HEK293 (cell line): ENCODE data around the gene EHD1.

Experiments
- BCL11A ChIP-seq: fragments of 450-650 bp; formaldehyde crosslinking; IDR thresholded peaks from 2 replicates; pipeline ENCODE4 v1.5.1; 2016; ENCODE audit warnings: low read depth, missing biosample characterization, missing genetic modification characterization
- IKZF3 ChIP-seq: fragments of 450-650 bp; IDR thresholded peaks from 2 replicates; pipeline ENCODE4 v1.5.0; 2018; ENCODE audit warnings: missing biosample characterization, mild to moderate bottlenecking, missing genetic modification characterization, moderate library complexity
- KLF8 ChIP-seq: fragments of 450-650 bp; formaldehyde crosslinking; IDR thresholded peaks from 2 replicates; pipeline ENCODE4 v1.5.1; 2016; ENCODE audit warnings: missing biosample characterization, missing genetic modification characterization
- OSR2 ChIP-seq: fragments of 450-650 bp; formaldehyde crosslinking; IDR thresholded peaks from 2 replicates; pipeline ENCODE4 v1.5.1; 2016; ENCODE audit warnings: missing biosample characterization, missing genetic modification characterization
- SCRT2 ChIP-seq: fragments of 450-650 bp; formaldehyde crosslinking; IDR thresholded peaks from 2 replicates; pipeline ENCODE4 v1.5.1; 2016; ENCODE audit warnings: missing biosample characterization, missing genetic modification characterization
- SP2 ChIP-seq: fragments of 450-650 bp; formaldehyde crosslinking; IDR thresholded peaks from 2 replicates; pipeline ENCODE4 v1.5.1; 2016; ENCODE audit warnings: missing biosample characterization, missing genetic modification characterization
- SP7 ChIP-seq: fragments of 450-650 bp; formaldehyde crosslinking; IDR thresholded peaks from 2 replicates; pipeline ENCODE4 v1.5.1; 2016; ENCODE audit warnings: missing biosample characterization, missing genetic modification characterization
- ZBTB17 ChIP-seq: fragments of 450-650 bp; formaldehyde crosslinking; IDR thresholded peaks from 2 replicates; pipeline ENCODE4 v1.5.1; 2016; ENCODE audit warnings: missing biosample characterization, missing genetic modification characterization
- ZBTB48 ChIP-seq: fragments of 450-650 bp; formaldehyde crosslinking; IDR thresholded peaks from 2 replicates; pipeline ENCODE4 v1.5.1; 2016; ENCODE audit warnings: missing biosample characterization, missing genetic modification characterization
- ZBTB8A ChIP-seq: fragments of 450-650 bp; formaldehyde crosslinking; IDR thresholded peaks from 2 replicates; pipeline ENCODE4 v1.5.1; 2016; ENCODE audit warnings: missing biosample characterization, missing genetic modification characterization
- ZEB2 ChIP-seq: fragments of 450-650 bp; formaldehyde crosslinking; IDR thresholded peaks from 2 replicates; pipeline ENCODE4 v1.5.1; 2016; ENCODE audit warnings: missing biosample characterization, missing genetic modification characterization
- ZFP69B ChIP-seq: fragments of 450-650 bp; formaldehyde crosslinking; IDR thresholded peaks from 2 replicates; pipeline ENCODE4 v1.5.1; 2016; ENCODE audit warnings: missing biosample characterization, missing genetic modification characterization
- ZIC2 ChIP-seq: fragments of 450-650 bp; formaldehyde crosslinking; IDR thresholded peaks from 2 replicates; pipeline ENCODE4 v1.5.1; 2016; ENCODE audit warnings: missing biosample characterization, missing genetic modification characterization
- ZNF10 ChIP-seq: fragments of 450-650 bp; formaldehyde crosslinking; IDR thresholded peaks from 2 replicates; pipeline ENCODE4 v1.5.1; 2017; ENCODE audit warnings: missing biosample characterization, missing genetic modification characterization
- ZNF138 ChIP-seq: fragments of 450-650 bp; formaldehyde crosslinking; IDR thresholded peaks from 2 replicates; pipeline ENCODE4 v1.5.1; 2016; ENCODE audit warnings: missing biosample characterization, missing genetic modification characterization, borderline replicate concordance
- ZNF324 ChIP-seq: fragments of 450-650 bp; formaldehyde crosslinking; IDR thresholded peaks from 2 replicates; pipeline ENCODE4 v1.5.1; 2016; ENCODE audit warnings: missing biosample characterization, missing genetic modification characterization
- ZNF335 ChIP-seq: fragments of 450-650 bp; formaldehyde crosslinking; conservative IDR thresholded peaks from 2 replicates; pipeline ENCODE4 v1.5.1; 2016; ENCODE audit warnings: missing biosample characterization, missing genetic modification characterization
- ZNF394 ChIP-seq: fragments of 450-650 bp; formaldehyde crosslinking; IDR thresholded peaks from 2 replicates; pipeline ENCODE4 v1.5.1; 2016; ENCODE audit warnings: missing biosample characterization, missing genetic modification characterization, mild to moderate bottlenecking, moderate library complexity, borderline replicate concordance
- ZNF48 ChIP-seq: fragments of 450-650 bp; formaldehyde crosslinking; IDR thresholded peaks from 2 replicates; pipeline ENCODE4 v1.5.1; 2016; ENCODE audit warnings: missing biosample characterization, missing genetic modification characterization
- ZNF548 ChIP-seq: fragments of 450-650 bp; formaldehyde crosslinking; IDR thresholded peaks from 2 replicates; pipeline ENCODE4 v1.5.1; 2016; ENCODE audit warnings: missing biosample characterization, missing genetic modification characterization
- TF ChIP-seq, protein P1 (sequence below): fragments of 450-650 bp; formaldehyde crosslinking; IDR thresholded peaks from 2 replicates; pipeline ENCODE4 v1.5.1; 2016; ENCODE audit warnings: missing biosample characterization, missing genetic modification characterization
- TF ChIP-seq, protein P2 (sequence below): sonication (generic); formaldehyde crosslinking; IDR thresholded peaks from 2 replicates; pipeline ENCODE4 v1.8.1; 2022; ENCODE audit warnings: mild to moderate bottlenecking, moderate library complexity, missing genetic modification reagents
- TF ChIP-seq, protein P3 (sequence below): fragments of 450-650 bp; formaldehyde crosslinking; IDR thresholded peaks from 2 replicates; pipeline ENCODE4 v1.5.1; 2016; ENCODE audit warnings: missing biosample characterization, missing genetic modification characterization
- TF ChIP-seq, protein P4 (sequence below): fragments of 450-650 bp; formaldehyde crosslinking; IDR thresholded peaks from 2 replicates; pipeline ENCODE4 v1.5.1; 2016; ENCODE audit warnings: missing biosample characterization, missing genetic modification characterization
- TF ChIP-seq, protein P5 (sequence below): fragments of 450-650 bp; formaldehyde crosslinking; IDR thresholded peaks from 2 replicates; pipeline ENCODE4 v1.5.1; 2016; ENCODE audit warnings: missing biosample characterization, missing genetic modification characterization
- TF ChIP-seq, protein P6 (sequence below): fragments of 450-650 bp; formaldehyde crosslinking; IDR thresholded peaks from 2 replicates; pipeline ENCODE4 v1.5.1; 2017; ENCODE audit warnings: missing biosample characterization, missing genetic modification characterization

Gene EHD1

DNA sequence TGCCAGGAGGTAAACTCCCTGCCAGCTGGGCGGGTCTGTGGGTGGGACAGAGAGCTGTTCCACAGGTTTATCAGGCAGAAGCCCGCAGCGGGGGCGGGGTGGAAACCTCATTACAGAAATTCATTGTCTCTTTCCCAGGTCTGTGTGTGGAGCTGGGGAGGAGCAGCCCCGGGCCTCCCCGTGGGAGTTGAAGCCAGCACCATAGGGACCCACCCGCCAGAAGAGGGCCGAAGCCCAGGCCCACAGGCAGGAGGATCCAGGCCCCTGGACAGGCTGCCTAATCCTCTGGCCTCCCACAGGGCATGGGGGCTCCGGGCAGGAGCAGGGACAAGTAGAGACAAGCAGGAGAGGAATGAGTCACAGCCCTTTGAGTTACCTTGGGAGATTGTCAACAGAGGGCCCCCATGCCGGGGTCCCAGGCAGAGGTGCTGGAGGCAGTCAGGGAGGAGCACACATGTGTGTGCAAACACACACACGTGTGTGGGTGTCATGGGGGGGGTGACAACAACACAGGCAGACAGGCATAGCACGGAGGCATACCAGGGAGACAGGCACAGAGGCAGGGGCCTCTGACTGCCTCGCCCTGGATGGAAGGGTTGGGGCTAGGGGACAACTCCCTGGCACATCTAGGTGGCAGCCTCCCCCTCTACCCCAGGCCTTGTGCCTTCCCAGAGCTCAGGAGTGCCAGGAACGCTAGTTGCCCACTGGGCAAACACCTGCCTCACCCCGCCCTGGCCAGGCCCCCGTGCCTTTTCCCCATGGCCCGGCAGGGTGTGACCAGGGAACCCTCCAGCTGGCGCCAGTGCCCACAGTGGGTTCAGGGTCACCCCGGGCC is 35.4 kb downstream of the EHD1 start (continued):
- TF ChIP-seq ZNF324 (tag by site-specific recombination) (0 out of 2 replicates have a peak, but pooled peaks have one; percentile 21), ZFP69B (peak; percentile 59; the same call in 1 of the 2 replicates), SP2 (peak; percentile 50; the same call in 1 of the 2 replicates), ZNF138 (no peak), SP7 (tag by site-specific recombination) (peak; percentile 70), ZBTB8A (tag by site-specific recombination) (peak; percentile 47; the same call in 1 of the 2 replicates), ZNF10 (no peak), BCL11A (peak; percentile 26; the same call in 1 of the 2 replicates), ZBTB48 (tag by site-specific recombination) (peak; percentile 72; the same call in 1 of the 2 replicates), ZNF335 (peak; percentile 95), KLF8 (tag by site-specific recombination) (0 out of 2 replicates have a peak, but pooled peaks have one; percentile 12), IKZF3 (tag by site-specific recombination) (peak; percentile 77), ZBTB17 (peak; percentile 61), ZNF48 (no peak), ZNF394 (tag by site-specific recombination) (peak; percentile 34; the same call in 1 of the 2 replicates), SCRT2 (tag by site-specific recombination) (peak; percentile 81), ZEB2 (peak; percentile 61; the same call in 1 of the 2 replicates), ZNF548 (peak; percentile 85; the same call in 1 of the 2 replicates), OSR2 (tag by site-specific recombination) (0 out of 2 replicates have a peak, but pooled peaks have one; percentile 35), ZIC2 (tag by site-specific recombination) (peak; percentile 97)
- TF ChIP-seq, protein P1, sequence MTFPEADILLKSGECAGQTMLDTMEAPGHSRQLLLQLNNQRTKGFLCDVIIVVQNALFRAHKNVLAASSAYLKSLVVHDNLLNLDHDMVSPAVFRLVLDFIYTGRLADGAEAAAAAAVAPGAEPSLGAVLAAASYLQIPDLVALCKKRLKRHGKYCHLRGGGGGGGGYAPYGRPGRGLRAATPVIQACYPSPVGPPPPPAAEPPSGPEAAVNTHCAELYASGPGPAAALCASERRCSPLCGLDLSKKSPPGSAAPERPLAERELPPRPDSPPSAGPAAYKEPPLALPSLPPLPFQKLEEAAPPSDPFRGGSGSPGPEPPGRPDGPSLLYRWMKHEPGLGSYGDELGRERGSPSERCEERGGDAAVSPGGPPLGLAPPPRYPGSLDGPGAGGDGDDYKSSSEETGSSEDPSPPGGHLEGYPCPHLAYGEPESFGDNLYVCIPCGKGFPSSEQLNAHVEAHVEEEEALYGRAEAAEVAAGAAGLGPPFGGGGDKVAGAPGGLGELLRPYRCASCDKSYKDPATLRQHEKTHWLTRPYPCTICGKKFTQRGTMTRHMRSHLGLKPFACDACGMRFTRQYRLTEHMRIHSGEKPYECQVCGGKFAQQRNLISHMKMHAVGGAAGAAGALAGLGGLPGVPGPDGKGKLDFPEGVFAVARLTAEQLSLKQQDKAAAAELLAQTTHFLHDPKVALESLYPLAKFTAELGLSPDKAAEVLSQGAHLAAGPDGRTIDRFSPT: peak; percentile 78
- TF ChIP-seq, protein P2, sequence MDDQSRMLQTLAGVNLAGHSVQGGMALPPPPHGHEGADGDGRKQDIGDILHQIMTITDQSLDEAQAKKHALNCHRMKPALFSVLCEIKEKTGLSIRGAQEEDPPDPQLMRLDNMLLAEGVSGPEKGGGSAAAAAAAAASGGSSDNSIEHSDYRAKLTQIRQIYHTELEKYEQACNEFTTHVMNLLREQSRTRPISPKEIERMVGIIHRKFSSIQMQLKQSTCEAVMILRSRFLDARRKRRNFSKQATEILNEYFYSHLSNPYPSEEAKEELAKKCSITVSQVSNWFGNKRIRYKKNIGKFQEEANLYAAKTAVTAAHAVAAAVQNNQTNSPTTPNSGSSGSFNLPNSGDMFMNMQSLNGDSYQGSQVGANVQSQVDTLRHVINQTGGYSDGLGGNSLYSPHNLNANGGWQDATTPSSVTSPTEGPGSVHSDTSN (CRISPR knock-in tag): no peak
- TF ChIP-seq, protein P3, sequence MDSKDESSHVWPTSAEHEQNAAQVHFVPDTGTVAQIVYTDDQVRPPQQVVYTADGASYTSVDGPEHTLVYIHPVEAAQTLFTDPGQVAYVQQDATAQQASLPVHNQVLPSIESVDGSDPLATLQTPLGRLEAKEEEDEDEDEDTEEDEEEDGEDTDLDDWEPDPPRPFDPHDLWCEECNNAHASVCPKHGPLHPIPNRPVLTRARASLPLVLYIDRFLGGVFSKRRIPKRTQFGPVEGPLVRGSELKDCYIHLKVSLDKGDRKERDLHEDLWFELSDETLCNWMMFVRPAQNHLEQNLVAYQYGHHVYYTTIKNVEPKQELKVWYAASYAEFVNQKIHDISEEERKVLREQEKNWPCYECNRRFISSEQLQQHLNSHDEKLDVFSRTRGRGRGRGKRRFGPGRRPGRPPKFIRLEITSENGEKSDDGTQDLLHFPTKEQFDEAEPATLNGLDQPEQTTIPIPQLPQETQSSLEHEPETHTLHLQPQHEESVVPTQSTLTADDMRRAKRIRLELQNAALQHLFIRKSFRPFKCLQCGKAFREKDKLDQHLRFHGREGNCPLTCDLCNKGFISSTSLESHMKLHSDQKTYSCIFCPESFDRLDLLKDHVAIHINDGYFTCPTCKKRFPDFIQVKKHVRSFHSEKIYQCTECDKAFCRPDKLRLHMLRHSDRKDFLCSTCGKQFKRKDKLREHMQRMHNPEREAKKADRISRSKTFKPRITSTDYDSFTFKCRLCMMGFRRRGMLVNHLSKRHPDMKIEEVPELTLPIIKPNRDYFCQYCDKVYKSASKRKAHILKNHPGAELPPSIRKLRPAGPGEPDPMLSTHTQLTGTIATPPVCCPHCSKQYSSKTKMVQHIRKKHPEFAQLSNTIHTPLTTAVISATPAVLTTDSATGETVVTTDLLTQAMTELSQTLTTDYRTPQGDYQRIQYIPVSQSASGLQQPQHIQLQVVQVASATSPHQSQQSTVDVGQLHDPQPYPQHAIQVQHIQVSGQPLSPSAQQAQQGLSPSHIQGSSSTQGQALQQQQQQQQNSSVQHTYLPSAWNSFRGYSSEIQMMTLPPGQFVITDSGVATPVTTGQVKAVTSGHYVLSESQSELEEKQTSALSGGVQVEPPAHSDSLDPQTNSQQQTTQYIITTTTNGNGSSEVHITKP (tag by site-specific recombination): peak; percentile 49; the same call in 1 of the 2 replicates
- TF ChIP-seq, protein P4, sequence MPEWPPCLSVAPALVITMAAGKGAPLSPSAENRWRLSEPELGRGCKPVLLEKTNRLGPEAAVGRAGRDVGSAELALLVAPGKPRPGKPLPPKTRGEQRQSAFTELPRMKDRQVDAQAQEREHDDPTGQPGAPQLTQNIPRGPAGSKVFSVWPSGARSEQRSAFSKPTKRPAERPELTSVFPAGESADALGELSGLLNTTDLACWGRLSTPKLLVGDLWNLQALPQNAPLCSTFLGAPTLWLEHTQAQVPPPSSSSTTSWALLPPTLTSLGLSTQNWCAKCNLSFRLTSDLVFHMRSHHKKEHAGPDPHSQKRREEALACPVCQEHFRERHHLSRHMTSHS (tag by site-specific recombination): no peak
- TF ChIP-seq, protein P5, sequence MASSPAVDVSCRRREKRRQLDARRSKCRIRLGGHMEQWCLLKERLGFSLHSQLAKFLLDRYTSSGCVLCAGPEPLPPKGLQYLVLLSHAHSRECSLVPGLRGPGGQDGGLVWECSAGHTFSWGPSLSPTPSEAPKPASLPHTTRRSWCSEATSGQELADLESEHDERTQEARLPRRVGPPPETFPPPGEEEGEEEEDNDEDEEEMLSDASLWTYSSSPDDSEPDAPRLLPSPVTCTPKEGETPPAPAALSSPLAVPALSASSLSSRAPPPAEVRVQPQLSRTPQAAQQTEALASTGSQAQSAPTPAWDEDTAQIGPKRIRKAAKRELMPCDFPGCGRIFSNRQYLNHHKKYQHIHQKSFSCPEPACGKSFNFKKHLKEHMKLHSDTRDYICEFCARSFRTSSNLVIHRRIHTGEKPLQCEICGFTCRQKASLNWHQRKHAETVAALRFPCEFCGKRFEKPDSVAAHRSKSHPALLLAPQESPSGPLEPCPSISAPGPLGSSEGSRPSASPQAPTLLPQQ (tag by site-specific recombination): peak; percentile 53
- TF ChIP-seq, protein P6, sequence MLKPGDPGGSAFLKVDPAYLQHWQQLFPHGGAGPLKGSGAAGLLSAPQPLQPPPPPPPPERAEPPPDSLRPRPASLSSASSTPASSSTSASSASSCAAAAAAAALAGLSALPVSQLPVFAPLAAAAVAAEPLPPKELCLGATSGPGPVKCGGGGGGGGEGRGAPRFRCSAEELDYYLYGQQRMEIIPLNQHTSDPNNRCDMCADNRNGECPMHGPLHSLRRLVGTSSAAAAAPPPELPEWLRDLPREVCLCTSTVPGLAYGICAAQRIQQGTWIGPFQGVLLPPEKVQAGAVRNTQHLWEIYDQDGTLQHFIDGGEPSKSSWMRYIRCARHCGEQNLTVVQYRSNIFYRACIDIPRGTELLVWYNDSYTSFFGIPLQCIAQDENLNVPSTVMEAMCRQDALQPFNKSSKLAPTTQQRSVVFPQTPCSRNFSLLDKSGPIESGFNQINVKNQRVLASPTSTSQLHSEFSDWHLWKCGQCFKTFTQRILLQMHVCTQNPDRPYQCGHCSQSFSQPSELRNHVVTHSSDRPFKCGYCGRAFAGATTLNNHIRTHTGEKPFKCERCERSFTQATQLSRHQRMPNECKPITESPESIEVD (tag by site-specific recombination): no peak
